HCT116 (cell line): Measurements from ENCODE around the gene LY9. TPM values are rescaled to one million over a fixed set of nuclear protein-coding genes. Genes with fewer than 3 reads are reported as not detected.

Source experiments
- ATAC-seq: fragments of 200-7000 bp; cut with Tn5 transposase; 2 replicates; pipeline ENCODE4 v1.9.1; 2020; ENCODE audit warnings: mild to moderate bottlenecking, moderate library complexity
- BruUV-seq: library from RNA; stranded (reverse); fragments of 400-500 nt; replicated peaks from 2 replicates; lab custom pipeline; 2021; lab: Mats Ljungman, UMichigan
- CTCF ChIA-PET: fragments of 300-600 bp; sonication (Branson Sonifier 250); formaldehyde crosslinking; loops from one replicate; lab custom pipeline; 2021; ENCODE audit warnings: antibody characterized with exemption; lab: Charles Lee
- POLR2A ChIA-PET: fragments of 300-600, 350-600 bp; sonication (Branson Sonifier 250); formaldehyde crosslinking; loops from one replicate; lab custom pipeline; 2021; ENCODE audit warnings: antibody characterized with exemption; lab: Charles Lee
- RAD21 ChIA-PET, 2 experiments: fragments of 300-600 bp; sonication (Branson Sonifier 250); formaldehyde crosslinking; loops; one replicate each; lab custom pipeline; 2023; ENCODE audit warnings: low total read pairs in 2 of 2; ENCODE audit not compliant: uncharacterized antibody in 2 of 2, unreplicated experiment in 2 of 2, low non-redundant PET in 1 of 2; lab: Charles Lee
- DNase-seq: peaks from one replicate; pipeline ENCODE4 v3.0.0-alpha.2; 2010; ENCODE audit warnings: low read depth, low spot score
- H2AFZ ChIP-seq: fragments of 200-600 bp; shearing (Covaris generic), sonication (generic); 2 replicates; pipeline ENCODE4 v1.6.1; 2017; ENCODE audit warnings: low read depth, mixed run types, mixed read lengths, antibody characterized with exemption, low read length; ENCODE audit not compliant: poor library complexity, severe bottlenecking
- H3K27ac ChIP-seq: 2 replicates; pipeline ENCODE4 v1.5.1; 2012; ENCODE audit warnings: low read depth, low read length
- H3K27me3 ChIP-seq: fragments of 200-600 bp; sonication (generic); 2 replicates; pipeline ENCODE4 v1.6.1; 2016; ENCODE audit warnings: mixed run types, low read length, mixed read lengths; ENCODE audit not compliant: insufficient read depth
- H3K36me3 ChIP-seq, 2 experiments: fragments of 200-500 bp in 1 of 2; fragments of 200-600 bp in 1 of 2; sonication (Bioruptor generic) in 1 of 2; sonication (generic) in 1 of 2; 2 replicates each; pipeline versions ENCODE4 v1.5.1 to v1.6.1; 2014 to 2016; ENCODE audit warnings: low read length in 2 of 2, inconsistent platforms in 1 of 2, mixed read lengths in 1 of 2, mixed run types in 1 of 2; ENCODE audit not compliant: insufficient read depth in 2 of 2, control insufficient read depth in 1 of 2
- H3K4me1 ChIP-seq, 2 experiments: fragments of 200-600 bp in 1 of 2; sonication (generic) in 1 of 2; 2 replicates each; pipeline versions ENCODE4 v1.5.1 to v1.6.1; 2012 to 2017; ENCODE audit warnings: low read length in 2 of 2, inconsistent platforms in 1 of 2, mild to moderate bottlenecking in 1 of 2, mixed read lengths in 1 of 2, mixed run types in 1 of 2, moderate library complexity in 1 of 2; ENCODE audit not compliant: insufficient read depth in 2 of 2, control insufficient read depth in 1 of 2
- H3K4me2 ChIP-seq: fragments of 200-600 bp; sonication (generic); 2 replicates; pipeline ENCODE4 v1.6.1; 2017; ENCODE audit warnings: mixed run types, low read length, mixed read lengths
- H3K4me3 ChIP-seq, 2 experiments: fragments of 200-600 bp in 1 of 2; sonication (generic) in 1 of 2; replicated peaks in 1 of 2; 2 replicates each; pipeline ENCODE4 v1.5.1; 2011 to 2016; ENCODE audit warnings: low read length in 2 of 2, control low read depth in 1 of 2, low read depth in 1 of 2, mild to moderate bottlenecking in 1 of 2, mixed read lengths in 1 of 2, mixed run types in 1 of 2
- H3K79me2 ChIP-seq: fragments of 200-600 bp; sonication (generic); 2 replicates; pipeline ENCODE4 v1.6.1; 2017; ENCODE audit warnings: mild to moderate bottlenecking, mixed run types, low read length, moderate library complexity, mixed read lengths; ENCODE audit not compliant: insufficient read depth
- H3K9ac ChIP-seq: fragments of 200-600 bp; sonication (generic); 2 replicates; pipeline ENCODE4 v1.6.1; 2016; ENCODE audit warnings: low read length, mixed read lengths
- H3K9me2 ChIP-seq: fragments of 200-600 bp; sonication (generic), shearing (Covaris generic); 2 replicates; pipeline ENCODE4 v1.6.1; 2017; ENCODE audit warnings: mixed run types, mild to moderate bottlenecking, moderate library complexity; ENCODE audit not compliant: insufficient read depth
- H3K9me3 ChIP-seq, 2 experiments: fragments of 200-500 bp in 1 of 2; fragments of 200-600 bp in 1 of 2; sonication (Bioruptor generic) in 1 of 2; sonication (generic) in 1 of 2; 2 replicates each; pipeline ENCODE4 v1.6.1; 2014 to 2017; ENCODE audit warnings: low read length in 2 of 2, mixed read lengths in 2 of 2, inconsistent platforms in 1 of 2, low read depth in 1 of 2, mild to moderate bottlenecking in 1 of 2, mixed run types in 1 of 2, moderate library complexity in 1 of 2; ENCODE audit not compliant: control insufficient read depth in 1 of 2, insufficient read depth in 1 of 2
- H4K20me1 ChIP-seq: fragments of 200-600 bp; sonication (generic), shearing (Covaris generic); 2 replicates; pipeline ENCODE4 v1.6.1; 2017; ENCODE audit warnings: mixed run types, mild to moderate bottlenecking, moderate library complexity; ENCODE audit not compliant: insufficient read depth
- EZH2 ChIP-seq: fragments of 200-600 bp; sonication (generic); IDR thresholded peaks from 2 replicates; pipeline ENCODE4 v1.6.1; 2017; ENCODE audit warnings: antibody characterized with exemption, mixed run types
- MAX ChIP-seq: IDR thresholded peaks from 2 replicates; pipeline ENCODE4 v1.6.1; 2012
- RAD21 ChIP-seq: IDR thresholded peaks from 2 replicates; pipeline ENCODE4 v1.6.1; 2012; ENCODE audit warnings: low read depth, mild to moderate bottlenecking
- REST ChIP-seq: IDR thresholded peaks from 2 replicates; pipeline ENCODE4 v1.6.1; 2012; ENCODE audit warnings: low read depth
- SIN3A ChIP-seq: IDR thresholded peaks from 2 replicates; pipeline ENCODE4 v1.6.1; 2012; ENCODE audit warnings: low read depth
- ZNF274 ChIP-seq: fragments of 200-500 bp; sonication (Bioruptor generic); IDR thresholded peaks from 2 replicates; pipeline ENCODE4 v1.6.1; 2014; ENCODE audit warnings: mild to moderate bottlenecking, low read depth, low read length, inconsistent platforms
- intact Hi-C: fragments of 100-400 bp; cut with micrococcal nuclease; formaldehyde crosslinking; loops from 2 replicates; pipeline ENCODE4 v1.10.0; 2022
- total RNA-seq: library from RNA; stranded (reverse); gene quantifications from one replicate; pipeline ENCODE4 v1.2.1, GENCODE V29; 2021; ENCODE audit not compliant: unreplicated experiment
- TF ChIP-seq, protein P1 (sequence below): IDR thresholded peaks from 2 replicates; pipeline ENCODE4 v1.6.1; 2011; ENCODE audit warnings: mild to moderate bottlenecking, low read length, moderate library complexity; ENCODE audit not compliant: insufficient replicate concordance; ENCODE audit errors: extremely low read depth
- TF ChIP-seq, protein P2 (sequence below): IDR thresholded peaks from 2 replicates; pipeline ENCODE4 v1.6.1; 2012

The LY9 gene
- total RNA-seq, 1 experiment from 2014 or later, result 0.22 TPM

- H2AFZ ChIP-seq, result no peak overlapping the region
- TF ChIP-seq REST, result no peak
- TF ChIP-seq RAD21, result no peak
- no peak for TF ChIP-seq EZH2
- no peak for TF ChIP-seq SIN3A
- no peak for TF ChIP-seq MAX
- TF ChIP-seq, protein P1, sequence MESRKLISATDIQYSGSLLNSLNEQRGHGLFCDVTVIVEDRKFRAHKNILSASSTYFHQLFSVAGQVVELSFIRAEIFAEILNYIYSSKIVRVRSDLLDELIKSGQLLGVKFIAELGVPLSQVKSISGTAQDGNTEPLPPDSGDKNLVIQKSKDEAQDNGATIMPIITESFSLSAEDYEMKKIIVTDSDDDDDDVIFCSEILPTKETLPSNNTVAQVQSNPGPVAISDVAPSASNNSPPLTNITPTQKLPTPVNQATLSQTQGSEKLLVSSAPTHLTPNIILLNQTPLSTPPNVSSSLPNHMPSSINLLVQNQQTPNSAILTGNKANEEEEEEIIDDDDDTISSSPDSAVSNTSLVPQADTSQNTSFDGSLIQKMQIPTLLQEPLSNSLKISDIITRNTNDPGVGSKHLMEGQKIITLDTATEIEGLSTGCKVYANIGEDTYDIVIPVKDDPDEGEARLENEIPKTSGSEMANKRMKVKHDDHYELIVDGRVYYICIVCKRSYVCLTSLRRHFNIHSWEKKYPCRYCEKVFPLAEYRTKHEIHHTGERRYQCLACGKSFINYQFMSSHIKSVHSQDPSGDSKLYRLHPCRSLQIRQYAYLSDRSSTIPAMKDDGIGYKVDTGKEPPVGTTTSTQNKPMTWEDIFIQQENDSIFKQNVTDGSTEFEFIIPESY, result no peak
- TF ChIP-seq ZNF274, result no peak
- TF ChIP-seq, protein P2, sequence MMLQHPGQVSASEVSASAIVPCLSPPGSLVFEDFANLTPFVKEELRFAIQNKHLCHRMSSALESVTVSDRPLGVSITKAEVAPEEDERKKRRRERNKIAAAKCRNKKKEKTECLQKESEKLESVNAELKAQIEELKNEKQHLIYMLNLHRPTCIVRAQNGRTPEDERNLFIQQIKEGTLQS, result no peak
- ChIA-PET CTCF (no interaction called here), POLR2A (interaction anchor here (0.5 kb wide), 1 partner anchor 163 kb away, joined by 3 read pairs; the partner anchor contains the start of gene F11R), RAD21 (no interaction called here)
- no peaks in the 10 kb centered on the region for H3K36me3 ChIP-seq
- H3K9ac ChIP-seq, result no peak overlapping the region
- ATAC-seq, result no peak
- no peaks in the 10 kb centered on the region for H3K4me1 ChIP-seq
- no peak overlapping the region for H3K4me2 ChIP-seq
- H3K9me2 ChIP-seq, result no peaks in the 10 kb centered on the region
- no peak overlapping the region for H3K4me3 ChIP-seq
- DNase-seq, result no peak
- no TSS peak for BruUV-seq
- H3K27ac ChIP-seq, result no peak overlapping the region
- no peaks in the 10 kb centered on the region for H4K20me1 ChIP-seq
- intact Hi-C loops, result no loop called here
- no peaks in the 10 kb centered on the region for H3K79me2 ChIP-seq
- no peaks in the 10 kb centered on the region for H3K27me3 ChIP-seq
- H3K9me3 ChIP-seq, result no peaks in the 10 kb centered on the region
Measured at GRCh38 chr1:160858097-160858496, 62.1 kb downstream of the LY9 start.
